ENCODE results near the gene NUP153.

DNA sequence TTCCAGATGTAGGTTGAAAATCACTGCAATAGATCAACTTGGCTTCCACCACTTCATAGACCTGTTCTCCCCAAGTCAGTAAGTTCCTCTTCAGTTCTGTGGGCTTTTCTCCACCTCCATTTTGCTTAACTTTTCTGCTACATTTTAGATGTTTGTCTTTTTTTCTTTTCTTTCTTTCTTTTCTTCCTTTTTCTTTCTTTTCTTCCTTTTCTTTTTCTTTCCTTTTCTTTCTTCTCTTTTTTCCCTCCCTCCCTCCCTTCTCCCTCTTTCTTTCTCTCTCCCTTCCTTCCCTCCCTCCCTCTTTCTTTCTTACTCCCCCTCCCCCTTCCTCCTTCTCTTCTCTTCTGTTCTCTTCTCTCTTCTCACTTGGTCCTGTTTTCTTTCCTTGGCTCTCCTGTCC is 113.5 kb downstream of the NUP153 start:
- TF ChIP-seq CTCF (IDR thresholded peaks at IDR 0.05) (no peak), EP300 (IDR thresholded peaks at IDR 0.05) (no peak), POLR2A (IDR thresholded peaks at IDR 0.05; ENCODE audit: low read length) (no peak), HOXB13 (CRISPR knock-in tag; IDR thresholded peaks at IDR 0.05; ENCODE audit: low read depth) (no peak), SMC3 (IDR thresholded peaks at IDR 0.05) (no peak), EHMT2 (IDR thresholded peaks at IDR 0.05; ENCODE audit: low read depth) (no peak), RNF2 (IDR thresholded peaks at IDR 0.05; ENCODE audit: borderline replicate concordance, low read depth) (no peak), JUN (IDR thresholded peaks at IDR 0.05) (no peak), ZFP36 (IDR thresholded peaks at IDR 0.05; ENCODE audit: borderline replicate concordance, partially characterized antibody) (no peak), RFX5 (IDR thresholded peaks at IDR 0.05) (no peak)
- TF ChIP-seq, protein P1, sequence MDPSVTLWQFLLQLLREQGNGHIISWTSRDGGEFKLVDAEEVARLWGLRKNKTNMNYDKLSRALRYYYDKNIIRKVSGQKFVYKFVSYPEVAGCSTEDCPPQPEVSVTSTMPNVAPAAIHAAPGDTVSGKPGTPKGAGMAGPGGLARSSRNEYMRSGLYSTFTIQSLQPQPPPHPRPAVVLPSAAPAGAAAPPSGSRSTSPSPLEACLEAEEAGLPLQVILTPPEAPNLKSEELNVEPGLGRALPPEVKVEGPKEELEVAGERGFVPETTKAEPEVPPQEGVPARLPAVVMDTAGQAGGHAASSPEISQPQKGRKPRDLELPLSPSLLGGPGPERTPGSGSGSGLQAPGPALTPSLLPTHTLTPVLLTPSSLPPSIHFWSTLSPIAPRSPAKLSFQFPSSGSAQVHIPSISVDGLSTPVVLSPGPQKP (IDR thresholded peaks at IDR 0.05; ENCODE audit: low read depth, low read length): no peak
- TF ChIP-seq, protein P2, sequence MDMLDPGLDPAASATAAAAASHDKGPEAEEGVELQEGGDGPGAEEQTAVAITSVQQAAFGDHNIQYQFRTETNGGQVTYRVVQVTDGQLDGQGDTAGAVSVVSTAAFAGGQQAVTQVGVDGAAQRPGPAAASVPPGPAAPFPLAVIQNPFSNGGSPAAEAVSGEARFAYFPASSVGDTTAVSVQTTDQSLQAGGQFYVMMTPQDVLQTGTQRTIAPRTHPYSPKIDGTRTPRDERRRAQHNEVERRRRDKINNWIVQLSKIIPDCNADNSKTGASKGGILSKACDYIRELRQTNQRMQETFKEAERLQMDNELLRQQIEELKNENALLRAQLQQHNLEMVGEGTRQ (IDR thresholded peaks at IDR 0.05): no peak
